ENCODE measurements around the gene NTSR1.

The NTSR1 gene

GRCh38 chr20:62733526-62733842 lies 24.8 kb downstream of the NTSR1 start:
- H3K4me1 ChIP-seq (ENCODE audit: low read depth, poor library complexity, severe bottlenecking): no peaks in the 10 kb centered on the region
- TF ChIP-seq, protein P1, sequence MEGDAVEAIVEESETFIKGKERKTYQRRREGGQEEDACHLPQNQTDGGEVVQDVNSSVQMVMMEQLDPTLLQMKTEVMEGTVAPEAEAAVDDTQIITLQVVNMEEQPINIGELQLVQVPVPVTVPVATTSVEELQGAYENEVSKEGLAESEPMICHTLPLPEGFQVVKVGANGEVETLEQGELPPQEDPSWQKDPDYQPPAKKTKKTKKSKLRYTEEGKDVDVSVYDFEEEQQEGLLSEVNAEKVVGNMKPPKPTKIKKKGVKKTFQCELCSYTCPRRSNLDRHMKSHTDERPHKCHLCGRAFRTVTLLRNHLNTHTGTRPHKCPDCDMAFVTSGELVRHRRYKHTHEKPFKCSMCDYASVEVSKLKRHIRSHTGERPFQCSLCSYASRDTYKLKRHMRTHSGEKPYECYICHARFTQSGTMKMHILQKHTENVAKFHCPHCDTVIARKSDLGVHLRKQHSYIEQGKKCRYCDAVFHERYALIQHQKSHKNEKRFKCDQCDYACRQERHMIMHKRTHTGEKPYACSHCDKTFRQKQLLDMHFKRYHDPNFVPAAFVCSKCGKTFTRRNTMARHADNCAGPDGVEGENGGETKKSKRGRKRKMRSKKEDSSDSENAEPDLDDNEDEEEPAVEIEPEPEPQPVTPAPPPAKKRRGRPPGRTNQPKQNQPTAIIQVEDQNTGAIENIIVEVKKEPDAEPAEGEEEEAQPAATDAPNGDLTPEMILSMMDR (conservative IDR thresholded peaks at IDR 0.05; ENCODE audit: low read depth, low read length): no peak
- H3K4me3 ChIP-seq (IDR thresholded peaks at IDR 0.05; ENCODE audit: insufficient read depth, low read depth, low read length): no peak overlapping the region
- no peaks in the 10 kb centered on the region for H3K36me3 ChIP-seq (ENCODE audit: insufficient read depth)
- peaks cover 100% of the 10 kb centered on the region for H3K27me3 ChIP-seq (ENCODE audit: insufficient read depth, low read depth)
- H2AFZ ChIP-seq (ENCODE audit: low read depth): no peak overlapping the region
- H3K79me2 ChIP-seq (ENCODE audit: insufficient read depth, low read depth): no peaks in the 10 kb centered on the region
- no peaks in the 10 kb centered on the region for H4K20me1 ChIP-seq (ENCODE audit: insufficient read depth)
- no peak overlapping the region for H3K4me2 ChIP-seq
- H3K9ac ChIP-seq: no peak overlapping the region
- no peak overlapping the region for H3K27ac ChIP-seq

DNA sequence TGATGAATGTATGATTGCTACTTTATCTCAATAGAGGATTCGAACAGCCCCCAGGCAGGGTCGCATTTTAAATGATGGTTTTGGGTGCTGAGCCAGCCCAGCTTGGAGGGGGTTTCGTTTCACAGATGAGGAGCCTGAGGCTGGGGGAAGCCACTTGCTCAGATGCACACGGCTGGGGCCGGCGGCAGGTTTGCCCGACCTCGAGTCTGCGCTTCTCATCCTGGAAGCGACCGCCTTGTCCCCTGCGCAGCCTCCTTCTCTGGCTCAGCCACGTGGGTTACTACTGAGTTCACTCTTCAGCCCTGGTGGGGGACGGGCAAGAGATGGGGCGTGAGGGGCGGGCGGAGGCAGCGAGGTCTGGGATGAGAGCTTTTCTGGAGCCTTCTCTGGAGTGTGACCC lies 25.3 kb downstream of the NTSR1 start:
- Histone ChIP-seq H3K79me2 (ENCODE audit: insufficient read depth, low read depth) (no peaks in the 10 kb centered on the region), H3K27me3 (ENCODE audit: insufficient read depth, low read depth) (peaks cover 100% of the 10 kb centered on the region), H3K27ac (no peak overlapping the region), H4K20me1 (ENCODE audit: insufficient read depth) (no peaks in the 10 kb centered on the region), H3K4me3 (IDR thresholded peaks at IDR 0.05; ENCODE audit: insufficient read depth, low read depth, low read length) (no peak overlapping the region), H3K36me3 (ENCODE audit: insufficient read depth) (no peaks in the 10 kb centered on the region), H3K4me2 (no peak overlapping the region), H3K4me1 (ENCODE audit: low read depth, poor library complexity, severe bottlenecking) (no peaks in the 10 kb centered on the region), H3K9ac (no peak overlapping the region), H2AFZ (ENCODE audit: low read depth) (no peak overlapping the region)
- TF ChIP-seq, protein P1 (conservative IDR thresholded peaks at IDR 0.05; ENCODE audit: low read depth, low read length): no peak

DNA sequence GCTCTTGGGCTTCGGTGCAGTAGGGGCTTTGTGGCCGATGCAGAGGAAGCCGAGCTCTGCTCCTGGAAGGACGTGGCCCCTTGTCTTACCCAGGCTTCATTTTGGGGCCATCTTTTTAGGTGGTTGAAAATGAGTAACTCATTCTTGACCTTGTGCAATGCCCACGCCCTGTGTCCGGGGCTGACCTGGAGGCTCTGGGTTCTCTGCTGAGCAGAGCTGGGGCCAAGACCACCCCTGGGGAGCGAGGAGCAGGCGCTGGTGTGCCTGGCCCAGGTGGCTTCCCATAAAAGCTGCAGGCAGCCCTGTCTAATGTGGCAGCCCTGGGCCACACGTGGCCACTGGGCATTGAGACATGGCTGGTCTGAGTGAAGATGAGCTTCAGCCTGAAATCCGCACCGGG lies 25.7 kb downstream of the NTSR1 start:
- no peak overlapping the region for H2AFZ ChIP-seq (ENCODE audit: low read depth)
- no peaks in the 10 kb centered on the region for H3K36me3 ChIP-seq (ENCODE audit: insufficient read depth)
- no peaks in the 10 kb centered on the region for H3K79me2 ChIP-seq (ENCODE audit: insufficient read depth, low read depth)
- no peak overlapping the region for H3K4me2 ChIP-seq
- H3K4me1 ChIP-seq (ENCODE audit: low read depth, poor library complexity, severe bottlenecking): no peaks in the 10 kb centered on the region
- H3K9ac ChIP-seq: no peak overlapping the region
- TF ChIP-seq, protein P1 (conservative IDR thresholded peaks at IDR 0.05; ENCODE audit: low read depth, low read length): no peak
- no peaks in the 10 kb centered on the region for H4K20me1 ChIP-seq (ENCODE audit: insufficient read depth)
- H3K27me3 ChIP-seq (ENCODE audit: insufficient read depth, low read depth): peaks cover 100% of the 10 kb centered on the region
- H3K27ac ChIP-seq: no peak overlapping the region
- no peak overlapping the region for H3K4me3 ChIP-seq (IDR thresholded peaks at IDR 0.05; ENCODE audit: insufficient read depth, low read depth, low read length)

DNA sequence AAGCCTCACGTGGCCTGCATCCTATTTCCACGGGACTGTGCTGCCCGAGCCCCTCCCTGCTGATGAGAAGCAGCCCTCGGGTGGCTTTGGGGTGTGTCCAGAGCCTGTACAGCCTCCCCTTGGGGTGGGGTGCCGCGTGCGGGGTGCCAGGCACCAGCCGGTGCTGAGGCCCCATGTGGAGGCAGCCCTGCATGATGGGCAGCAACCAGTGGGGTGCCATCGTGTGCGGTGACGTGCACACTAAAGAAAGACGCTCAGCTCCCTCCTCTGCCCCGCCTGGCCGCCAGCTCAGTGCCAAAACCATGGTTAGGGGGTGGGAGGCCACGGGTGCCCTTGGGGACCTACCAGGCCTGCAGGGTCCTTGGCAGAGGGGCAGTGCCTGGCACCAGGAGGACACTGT lies 26.2 kb downstream of the NTSR1 start:
- Histone ChIP-seq H4K20me1 (ENCODE audit: insufficient read depth) (no peaks in the 10 kb centered on the region), H3K4me3 (IDR thresholded peaks at IDR 0.05; ENCODE audit: insufficient read depth, low read depth, low read length) (no peak overlapping the region), H3K9ac (no peak overlapping the region), H2AFZ (ENCODE audit: low read depth) (no peak overlapping the region), H3K36me3 (ENCODE audit: insufficient read depth) (no peaks in the 10 kb centered on the region), H3K4me2 (no peak overlapping the region), H3K27me3 (ENCODE audit: insufficient read depth, low read depth) (peaks cover 100% of the 10 kb centered on the region), H3K27ac (no peak overlapping the region), H3K4me1 (ENCODE audit: low read depth, poor library complexity, severe bottlenecking) (no peaks in the 10 kb centered on the region), H3K79me2 (ENCODE audit: insufficient read depth, low read depth) (no peaks in the 10 kb centered on the region)
- TF ChIP-seq, protein P1 (conservative IDR thresholded peaks at IDR 0.05; ENCODE audit: low read depth, low read length): no peak
